SK-N-SH (cell line): ENCODE data around the gene UBR3. TPM values are rescaled to one million over a fixed set of nuclear protein-coding genes. Genes with fewer than 3 reads are reported as not detected.

Experiments
- CTCF ChIA-PET: fragments of 300-600, 350-600 bp; formaldehyde crosslinking; extraction: SDS; loops from one replicate; lab custom pipeline; 2021; lab: Yijun Ruan, JAX
- POLR2A ChIA-PET: fragments of 350-600 bp; sonication (Branson Sonifier 250); formaldehyde crosslinking; extraction: SDS; loops from one replicate; lab custom pipeline; 2020; ENCODE audit warnings: antibody characterized with exemption, inconsistent platforms; lab: Yijun Ruan, JAX
- DNase-seq: peaks from one replicate; pipeline ENCODE4 v3.0.0; 2012
- H2AFZ ChIP-seq: fragments of 200-600 bp; sonication (generic); 2 replicates; pipeline ENCODE4 v1.8.1; 2016; ENCODE audit warnings: antibody characterized with exemption, mild to moderate bottlenecking, low read depth
- H3F3A ChIP-seq: fragments of 200-600 bp; sonication (generic); replicated peaks from 2 replicates; pipeline ENCODE3; 2016; ENCODE audit warnings: antibody characterized with exemption, mild to moderate bottlenecking; ENCODE audit not compliant: insufficient read depth
- H3K27ac ChIP-seq, 2 experiments: fragments of 200-500 bp in 1 of 2; fragments of 200-600 bp in 1 of 2; sonication (Bioruptor generic) in 1 of 2; sonication (generic), shearing (Covaris generic) in 1 of 2; 2 replicates each; pipeline versions ENCODE4 v1.5.1 to v1.6.1; 2014 to 2016; ENCODE audit warnings: low read depth in 2 of 2, inconsistent platforms in 1 of 2, low read length in 1 of 2, mild to moderate bottlenecking in 1 of 2, mixed read lengths in 1 of 2
- H3K27me3 ChIP-seq: fragments of 200-600 bp; sonication (generic), shearing (Covaris generic); 2 replicates; pipeline ENCODE4 v1.6.1; 2016; ENCODE audit warnings: mixed run types; ENCODE audit not compliant: insufficient read depth
- H3K36me3 ChIP-seq, 2 experiments: fragments of 200-500 bp in 1 of 2; fragments of 200-600 bp in 1 of 2; sonication (Bioruptor generic) in 1 of 2; sonication (generic) in 1 of 2; replicated peaks in 1 of 2; 2 replicates each; pipeline versions ENCODE3 to v1.5.1; 2014 to 2016; ENCODE audit warnings: low read length in 1 of 2, mild to moderate bottlenecking in 1 of 2; ENCODE audit not compliant: insufficient read depth in 2 of 2, control insufficient read depth in 1 of 2
- H3K4me1 ChIP-seq, 2 experiments: fragments of 200-500 bp in 1 of 2; fragments of 200-600 bp in 1 of 2; sonication (Bioruptor generic) in 1 of 2; sonication (generic), shearing (Covaris generic) in 1 of 2; 2 replicates each; pipeline versions ENCODE4 v1.5.1 to v1.6.1; 2014 to 2016; ENCODE audit warnings: low read depth in 1 of 2, low read length in 1 of 2, mixed run types in 1 of 2; ENCODE audit not compliant: insufficient read depth in 2 of 2, control insufficient read depth in 1 of 2
- H3K4me2 ChIP-seq: fragments of 200-600 bp; sonication (generic), shearing (Covaris generic); 2 replicates; pipeline ENCODE4 v1.6.1; 2017; ENCODE audit warnings: mixed run types
- H3K4me3 ChIP-seq, 2 experiments: fragments of 200-500 bp in 1 of 2; fragments of 200-600 bp in 1 of 2; sonication (Bioruptor generic) in 1 of 2; sonication (generic), shearing (Covaris generic) in 1 of 2; 2 replicates each; pipeline versions ENCODE4 v1.5.1 to v1.8.1; 2014 to 2016; ENCODE audit warnings: low read depth in 2 of 2, inconsistent platforms in 1 of 2, low read length in 1 of 2, mild to moderate bottlenecking in 1 of 2, mixed read lengths in 1 of 2, moderate library complexity in 1 of 2
- H3K79me2 ChIP-seq: fragments of 200-600 bp; sonication (generic); 2 replicates; pipeline ENCODE4 v1.8.1; 2017; ENCODE audit warnings: mild to moderate bottlenecking; ENCODE audit not compliant: insufficient read depth
- H3K9ac ChIP-seq: fragments of 200-600 bp; sonication (generic); 2 replicates; pipeline ENCODE4 v1.6.1; 2017; ENCODE audit warnings: mixed run types
- H3K9me2 ChIP-seq: fragments of 200-600 bp; sonication (generic); 2 replicates; pipeline ENCODE4 v1.6.1; 2017; ENCODE audit warnings: mixed run types
- H3K9me3 ChIP-seq: fragments of 200-600 bp; sonication (generic); 2 replicates; pipeline ENCODE4 v1.6.1; 2017; ENCODE audit warnings: mixed run types, mild to moderate bottlenecking, moderate library complexity
- H4K20me1 ChIP-seq: fragments of 200-600 bp; sonication (generic); 2 replicates; pipeline ENCODE4 v1.6.1; 2017; ENCODE audit warnings: mild to moderate bottlenecking, mixed run types; ENCODE audit not compliant: insufficient read depth
- CHD2 ChIP-seq: fragments of 150-350 bp; IDR thresholded peaks from 2 replicates; pipeline ENCODE4 v1.6.1; 2018; ENCODE audit warnings: low read length; ENCODE audit not compliant: partially characterized antibody
- ELF1 ChIP-seq: IDR thresholded peaks from 2 replicates; pipeline ENCODE4 v1.4.0; 2012
- EP300 ChIP-seq, 2 experiments: IDR thresholded peaks; 2 replicates each; pipeline versions ENCODE4 v1.4.0 to v1.6.1; 2012; ENCODE audit warnings: borderline replicate concordance in 1 of 2, low read depth in 1 of 2, low read length in 1 of 2
- FOXJ3 ChIP-seq: sonication (generic); formaldehyde crosslinking; IDR thresholded peaks from 2 replicates; pipeline ENCODE4 v1.5.1; 2020; ENCODE audit warnings: mild to moderate bottlenecking, missing genetic modification reagents
- FOXM1 ChIP-seq: IDR thresholded peaks from 2 replicates; pipeline ENCODE4 v1.4.0; 2012; ENCODE audit warnings: low read depth, mild to moderate bottlenecking
- GABPA ChIP-seq: IDR thresholded peaks from 2 replicates; pipeline ENCODE4 v1.4.0; 2012; ENCODE audit warnings: low read depth, mild to moderate bottlenecking
- JUND ChIP-seq: IDR thresholded peaks from 2 replicates; pipeline ENCODE4 v1.4.0; 2012
- MEF2A ChIP-seq: IDR thresholded peaks from 2 replicates; pipeline ENCODE4 v1.4.0; 2012; ENCODE audit warnings: low read depth, borderline replicate concordance
- MXI1 ChIP-seq: IDR thresholded peaks from 2 replicates; pipeline ENCODE4 v1.6.1; 2012; ENCODE audit warnings: mild to moderate bottlenecking, low read depth, low read length, improper control_type of control experiment
- NFIC ChIP-seq: IDR thresholded peaks from 2 replicates; pipeline ENCODE4 v1.4.0; 2012; ENCODE audit warnings: borderline replicate concordance
- RAD21 ChIP-seq: IDR thresholded peaks from 2 replicates; pipeline ENCODE4 v1.6.1; 2012; ENCODE audit warnings: mild to moderate bottlenecking, low read length
- RCOR1 ChIP-seq: fragments of 150-350 bp; IDR thresholded peaks from 2 replicates; pipeline ENCODE4 v1.6.1; 2017; ENCODE audit warnings: antibody characterized with exemption, low read length
- RFX5 ChIP-seq: IDR thresholded peaks from 2 replicates; pipeline ENCODE4 v1.6.1; 2012; ENCODE audit warnings: mild to moderate bottlenecking, improper control_type of control experiment, low read length
- SIN3A ChIP-seq: IDR thresholded peaks from 2 replicates; pipeline ENCODE4 v1.6.1; 2012; ENCODE audit warnings: low read depth, mild to moderate bottlenecking, low read length, moderate library complexity, borderline replicate concordance
- SMC3 ChIP-seq: IDR thresholded peaks from 2 replicates; pipeline ENCODE4 v1.6.1; 2012; ENCODE audit warnings: low read depth, low read length, improper control_type of control experiment
- TAF1 ChIP-seq: IDR thresholded peaks from 2 replicates; pipeline ENCODE4 v1.6.1; 2012; ENCODE audit warnings: low read depth, mild to moderate bottlenecking, low read length, moderate library complexity, borderline replicate concordance
- TCF12 ChIP-seq: IDR thresholded peaks from 2 replicates; pipeline ENCODE4 v1.4.0; 2012
- TEAD4 ChIP-seq: IDR thresholded peaks from 2 replicates; pipeline ENCODE4 v1.4.0; 2012; ENCODE audit warnings: mild to moderate bottlenecking, borderline replicate concordance; ENCODE audit not compliant: insufficient read depth
- ZBTB33 ChIP-seq: IDR thresholded peaks from 2 replicates; pipeline ENCODE4 v1.4.0; 2012; ENCODE audit warnings: low read depth, borderline replicate concordance
- WGBS: methylation state at CpG from one replicate; pipeline ENCODE4 v1.1.6; 2017; ENCODE audit warnings: low lambda C conversion rate; 5-methylcytosine and 5-hydroxymethylcytosine counted together
- polyA plus RNA-seq, 3 experiments: library from polyadenylated mRNA; depleted of rRNA; stranded (reverse); fragments of >200 nt; gene quantifications; 2 replicates each; pipeline ENCODE4 v1.2.3, GENCODE V29; 2012
- TF ChIP-seq, protein P1 (sequence below): IDR thresholded peaks from 2 replicates; pipeline ENCODE4; 2012

UBR3 gene
- polyA plus RNA-seq, 1 of the 3 experiments (the other 2 are of a cell fraction): 5.2 TPM

DNA sequence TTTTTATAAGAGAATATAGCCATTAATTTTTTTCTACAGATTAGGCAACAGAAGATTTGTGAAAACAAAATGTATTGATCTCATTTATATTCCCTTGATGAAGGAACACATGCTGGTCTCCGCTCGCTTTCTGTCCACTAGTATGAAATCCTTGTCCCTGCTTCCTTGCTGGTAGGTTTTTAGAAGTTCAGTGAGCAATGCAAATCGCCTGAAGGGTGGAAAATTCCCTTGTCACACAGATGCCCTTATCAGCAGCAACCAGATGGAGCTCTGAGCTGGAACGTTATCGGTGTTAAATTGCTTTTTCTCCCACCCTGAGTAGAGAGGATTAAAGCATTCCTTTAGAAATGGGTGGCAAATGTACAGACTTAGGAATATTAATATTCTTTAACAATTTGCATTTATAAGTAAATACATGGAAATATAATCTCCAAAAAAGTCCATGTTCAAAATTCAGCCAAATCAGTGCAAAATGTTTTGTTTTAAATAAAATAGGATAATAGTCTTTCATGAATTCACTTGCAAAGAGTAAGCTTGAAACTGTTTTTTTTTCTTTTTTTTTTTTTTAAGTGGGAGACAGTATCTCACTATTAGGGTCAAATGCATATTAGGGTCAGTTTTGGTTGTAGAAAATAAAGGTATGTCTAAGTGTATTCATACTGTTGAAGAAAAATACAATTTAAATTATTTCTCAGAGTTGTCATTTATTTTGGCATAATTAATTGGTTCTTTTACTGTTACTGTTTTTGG is 186.7 kb downstream of the UBR3 start (continued):
- peak in 1 of 2 experiments; percentile 92; a peak in 2 of 4 replicates for TF ChIP-seq EP300 (IDR thresholded peaks at IDR 0.05; ENCODE audit: borderline replicate concordance in 1 of 2, low read depth in 1 of 2, low read length in 1 of 2)
- TF ChIP-seq ZBTB33: no peak
- peak; percentile 44 for TF ChIP-seq RAD21
- no peak for TF ChIP-seq TAF1
- TF ChIP-seq RCOR1: peak; percentile 100
- peak; percentile 70 for TF ChIP-seq FOXJ3 (CRISPR knock-in tag)
- TF ChIP-seq SIN3A: no peak
- peak; percentile 93 for TF ChIP-seq CHD2
- TF ChIP-seq ELF1: no peak
- TF ChIP-seq JUND: no peak

DNA sequence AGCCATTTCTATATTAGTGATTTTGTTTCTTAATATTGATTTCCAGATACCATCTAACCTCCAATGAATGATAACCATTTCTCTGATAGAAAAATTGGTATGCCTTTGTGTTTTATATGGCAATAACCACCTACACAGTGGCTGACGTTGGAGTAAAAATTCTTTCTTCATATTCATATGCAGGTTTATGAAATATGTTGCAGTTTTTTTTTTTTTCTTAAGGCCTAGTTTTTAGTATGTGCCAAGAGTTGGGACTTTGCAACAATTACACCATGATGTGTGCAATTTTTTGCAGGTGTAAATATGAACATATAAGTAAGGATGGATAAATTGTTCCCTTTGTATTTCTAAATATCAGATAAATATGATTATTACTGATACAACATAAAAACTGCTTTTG is 187.5 kb downstream of the UBR3 start:
- peaks cover 2 to 32% of the 10 kb centered on the region in 2 experiments for H3K36me3 ChIP-seq
- ChIA-PET CTCF (interaction anchor here (2.2 kb wide), 1 partner anchor 23 kb away, joined by 5 read pairs; no protein-coding TSS in a partner anchor), POLR2A (no interaction called here)
- H3K9me2 ChIP-seq: no peaks in the 10 kb centered on the region
- no peaks in the 10 kb centered on the region for H4K20me1 ChIP-seq
- no peak overlapping the region for H3K4me3 ChIP-seq
- no peak overlapping the region for H3K4me2 ChIP-seq
- no peak overlapping the region for H3K27ac ChIP-seq
- H3K9ac ChIP-seq: no peak overlapping the region
- H3K79me2 ChIP-seq: no peaks in the 10 kb centered on the region
- no peak for TF ChIP-seq FOXM1
- no peak for TF ChIP-seq SMC3
- TF ChIP-seq TEAD4: no peak
- TF ChIP-seq EP300 (IDR thresholded peaks at IDR 0.05; ENCODE audit: borderline replicate concordance in 1 of 2, low read depth in 1 of 2, low read length in 1 of 2): no peak
- no peak for TF ChIP-seq CHD2
- no peak for TF ChIP-seq NFIC
- no peak for TF ChIP-seq TCF12
- no peak for TF ChIP-seq MEF2A
- TF ChIP-seq RFX5: no peak
- no peak for TF ChIP-seq SIN3A
- TF ChIP-seq JUND: no peak
- no peak for TF ChIP-seq GABPA
- TF ChIP-seq, protein P1, sequence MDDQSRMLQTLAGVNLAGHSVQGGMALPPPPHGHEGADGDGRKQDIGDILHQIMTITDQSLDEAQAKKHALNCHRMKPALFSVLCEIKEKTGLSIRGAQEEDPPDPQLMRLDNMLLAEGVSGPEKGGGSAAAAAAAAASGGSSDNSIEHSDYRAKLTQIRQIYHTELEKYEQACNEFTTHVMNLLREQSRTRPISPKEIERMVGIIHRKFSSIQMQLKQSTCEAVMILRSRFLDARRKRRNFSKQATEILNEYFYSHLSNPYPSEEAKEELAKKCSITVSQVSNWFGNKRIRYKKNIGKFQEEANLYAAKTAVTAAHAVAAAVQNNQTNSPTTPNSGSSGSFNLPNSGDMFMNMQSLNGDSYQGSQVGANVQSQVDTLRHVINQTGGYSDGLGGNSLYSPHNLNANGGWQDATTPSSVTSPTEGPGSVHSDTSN: no peak
- no peak for TF ChIP-seq MXI1
- H3K9me3 ChIP-seq: no peaks in the 10 kb centered on the region; the same call in none of the 2 replicates
- no peak overlapping the region for H2AFZ ChIP-seq
- H3K27me3 ChIP-seq: no peaks in the 10 kb centered on the region
- H3K4me1 ChIP-seq: peaks cover 0 to 8% of the 10 kb centered on the region in 2 experiments; a peak in 2 of 4 replicates
- H3F3A ChIP-seq: no peaks in the 10 kb centered on the region
- 90% methylated on average over 1 of the region's 1 CpG for WGBS
- no peak for DNase-seq
